HG02981 (cell line): ENCODE results near the gene SIL1.
"Not testable (repeated sequence)": the region's sequence is repeated elsewhere in the genome, so short reads cannot be mapped to it uniquely, and the experiment has no call there.

Experiments
- ATAC-seq: cut with Tn5 transposase; IDR thresholded peaks from one replicate; pipeline ENCODE4 v1.9.1; 2021; ENCODE audit warnings: mild to moderate bottlenecking, moderate library complexity; ENCODE audit not compliant: unreplicated experiment

The SIL1 gene

DNA sequence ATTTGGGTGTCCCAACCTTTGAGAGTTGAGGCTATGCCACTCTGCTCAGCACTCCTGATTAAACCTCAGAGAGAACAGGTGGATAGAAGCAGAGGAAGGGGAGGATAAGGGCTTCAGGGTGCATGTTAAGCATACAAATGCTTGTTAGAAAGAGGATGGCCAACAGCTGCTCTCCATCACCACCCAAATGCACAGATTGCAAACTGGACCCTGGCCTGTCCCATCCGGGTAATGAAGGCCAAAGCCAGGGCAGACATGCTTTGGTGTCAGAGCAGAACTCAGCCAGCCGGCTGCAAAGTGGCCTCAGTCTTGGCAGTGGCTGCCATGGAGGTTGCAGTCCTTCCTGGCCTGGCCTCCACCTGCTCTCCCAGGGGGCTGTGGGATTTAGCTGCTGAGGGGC is 84.3 kb downstream of the SIL1 start:
- no peak for ATAC-seq

DNA sequence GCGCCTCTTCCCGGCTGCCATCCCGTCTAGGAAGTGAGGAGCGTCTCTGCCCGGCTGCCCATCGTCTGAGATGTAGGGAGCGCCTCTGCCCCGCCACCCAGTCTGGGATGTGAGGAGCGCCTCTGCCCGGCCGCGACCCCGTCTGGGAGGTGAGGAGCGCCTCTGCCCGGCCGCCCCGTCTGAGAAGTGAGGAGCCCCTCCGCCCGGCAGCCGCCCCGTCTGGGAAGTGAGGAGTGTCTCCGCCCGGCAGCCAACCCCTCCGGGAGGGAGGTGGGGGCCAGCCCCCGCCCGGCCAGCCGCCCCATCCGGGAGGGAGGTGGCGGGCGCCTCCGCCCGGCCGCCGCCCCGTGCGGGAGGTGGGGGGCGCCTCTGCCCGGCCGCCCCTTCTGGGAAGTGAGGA is 85.8 kb downstream of the SIL1 start:
- not testable (repeated sequence) for ATAC-seq

DNA sequence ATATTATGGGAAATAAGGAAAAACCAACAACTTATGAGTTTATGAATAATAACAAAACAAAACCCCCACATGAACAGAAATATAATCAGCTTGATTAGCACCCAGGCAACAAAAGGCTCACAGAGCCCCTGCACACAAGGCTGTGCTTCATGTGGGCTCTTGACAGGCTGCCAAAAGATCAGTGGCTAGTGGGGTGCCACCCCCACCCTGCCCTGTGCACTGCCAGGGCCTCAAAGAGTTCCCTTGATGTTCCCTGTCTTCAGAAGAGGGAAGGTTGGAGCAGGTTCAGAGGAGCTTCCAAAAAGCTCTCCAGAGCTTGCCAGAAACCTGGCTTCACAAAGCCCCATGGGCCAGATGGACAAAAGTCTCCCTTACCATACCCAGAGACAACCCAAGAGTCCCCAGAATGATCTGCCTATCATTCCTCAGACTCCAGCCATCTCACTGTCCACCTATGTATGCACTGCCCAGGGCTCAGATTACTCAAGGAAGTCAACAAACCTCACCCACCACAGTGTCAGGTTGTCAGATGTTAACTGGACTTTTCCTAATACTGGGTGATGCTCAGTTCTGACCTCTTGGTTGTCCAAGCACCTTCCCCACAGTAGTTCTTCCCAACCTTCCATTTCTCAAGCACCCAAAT is 87.5 kb downstream of the SIL1 start:
- ATAC-seq = no peak

DNA sequence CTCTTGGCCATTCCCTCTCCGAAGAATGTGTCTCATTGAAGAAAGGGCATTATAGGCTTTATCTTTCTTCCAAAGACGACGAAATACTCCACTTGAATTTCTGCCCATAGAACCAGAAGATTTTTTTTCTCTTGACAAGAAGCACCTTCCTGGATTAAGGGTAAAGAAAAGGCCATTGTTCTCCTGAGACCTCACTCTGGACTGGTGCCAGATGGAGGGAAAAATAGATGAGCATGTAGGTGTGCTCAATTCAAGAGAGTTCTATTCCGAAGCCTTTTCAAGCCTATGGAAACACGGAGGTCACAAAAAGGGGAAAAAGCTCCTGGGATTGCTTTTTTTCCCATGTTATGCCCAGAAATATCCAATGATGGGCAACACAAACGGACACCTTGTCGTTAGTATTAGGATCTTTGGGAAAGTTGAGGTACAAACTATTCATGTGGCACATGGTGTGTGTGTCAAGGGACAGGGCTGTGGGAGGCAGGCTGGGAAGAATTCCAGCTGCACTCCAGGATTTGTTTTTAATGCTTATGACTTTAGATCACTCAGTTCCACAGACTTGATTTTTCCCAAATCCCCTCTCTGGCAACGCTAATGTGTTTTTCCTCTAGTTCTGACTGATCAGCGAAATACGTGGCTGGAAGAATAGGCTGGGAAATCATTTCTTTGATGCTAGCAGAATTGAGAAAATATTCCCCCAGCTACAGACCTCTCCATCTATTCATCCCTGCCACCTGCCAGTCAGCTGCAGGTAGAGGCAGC is 89.9 kb downstream of the SIL1 start:
- ATAC-seq = no peak

DNA sequence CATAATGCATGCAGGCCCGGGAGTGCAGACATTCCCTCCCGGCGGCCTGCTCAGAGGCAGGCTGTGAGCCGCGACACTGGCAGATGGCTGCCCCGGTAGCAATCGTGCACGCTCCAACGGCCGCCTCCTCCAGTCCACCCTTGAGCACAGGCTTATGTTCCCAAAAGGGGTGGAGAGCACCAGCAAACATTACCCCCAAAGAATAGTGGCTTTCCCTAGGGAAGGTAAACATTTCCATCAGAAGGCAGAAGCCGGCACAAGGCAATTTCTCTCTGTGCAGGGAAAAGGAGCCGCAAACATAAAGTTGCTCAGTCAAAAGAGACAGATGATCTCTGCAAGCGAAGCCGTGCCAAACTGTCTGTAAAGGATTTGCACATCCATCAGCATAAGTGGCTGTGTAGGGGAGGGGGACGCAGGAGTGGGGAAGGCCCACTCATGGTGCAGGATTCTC is 92.5 kb downstream of the SIL1 start:
- ATAC-seq = no peak

DNA sequence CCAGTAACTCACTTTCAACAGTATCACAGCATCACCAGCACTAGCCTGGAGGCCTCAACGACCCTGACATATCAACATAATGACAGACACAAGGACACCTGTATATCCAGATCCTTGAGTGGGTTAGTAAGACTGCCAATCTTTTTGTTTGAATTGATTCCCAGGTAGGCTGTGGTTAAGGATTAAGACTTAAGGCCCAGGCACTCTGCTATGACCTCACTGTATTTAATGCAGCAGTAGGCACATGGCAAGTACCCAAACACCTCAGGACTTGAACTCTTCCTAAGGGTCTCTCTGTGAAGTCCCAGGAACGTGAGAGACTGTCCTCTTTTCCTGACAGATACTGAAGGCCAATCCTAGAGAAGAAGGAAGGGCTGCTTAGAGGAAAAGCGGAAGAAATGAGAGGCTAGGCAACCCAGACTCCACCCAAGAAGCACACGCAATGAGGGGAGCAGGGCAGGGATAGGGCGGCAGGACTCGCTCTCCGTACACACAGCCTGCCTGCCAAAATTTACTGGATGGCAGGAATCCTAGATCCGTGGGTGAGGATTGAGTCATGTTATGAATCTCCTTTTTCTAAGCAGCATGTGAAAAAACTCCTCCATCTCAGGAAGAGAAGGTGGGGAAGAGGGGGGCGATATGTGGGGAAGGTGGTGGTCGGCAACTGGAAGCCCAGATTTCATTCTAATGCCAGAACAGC is 93.4 kb downstream of the SIL1 start:
- ATAC-seq = no peak

DNA sequence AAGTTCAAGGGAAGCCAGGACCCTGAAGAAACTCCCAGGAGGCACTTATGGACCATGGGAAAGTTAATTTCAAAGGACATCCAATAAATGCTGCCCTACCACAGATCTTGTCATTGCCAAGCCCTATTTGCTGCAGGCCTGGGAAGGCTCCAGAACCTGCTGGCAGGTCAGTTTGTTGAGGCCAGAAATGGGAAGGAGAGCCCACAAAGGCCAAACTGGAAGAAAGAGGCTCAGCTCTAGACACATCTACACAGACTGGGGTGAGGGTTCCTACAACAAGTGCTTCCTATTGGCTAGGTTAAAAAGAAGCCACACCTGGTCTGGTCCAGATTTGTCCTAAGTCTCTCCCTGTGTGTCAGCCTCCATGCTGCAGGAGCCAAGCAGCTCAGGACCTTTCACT is 94.4 kb downstream of the SIL1 start:
- no peak for ATAC-seq

DNA sequence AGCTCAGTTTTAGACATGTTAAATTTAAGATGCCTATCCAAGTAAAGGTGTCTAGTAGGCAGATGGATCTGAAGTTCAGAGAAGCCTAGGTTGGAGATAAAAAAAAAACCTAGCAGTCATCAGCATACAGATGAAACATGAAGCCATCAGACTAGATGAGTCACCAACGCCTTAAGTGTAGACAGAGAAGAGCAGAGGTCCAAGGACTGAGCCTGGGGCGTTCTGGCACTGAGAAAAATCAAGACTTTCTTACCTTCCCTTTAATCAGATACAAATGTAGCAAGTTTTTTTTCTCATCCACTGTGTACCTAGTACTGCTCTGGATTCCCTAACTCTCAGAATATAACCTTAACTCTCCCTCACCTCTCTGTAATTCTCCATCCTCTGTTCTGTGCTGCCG is 97.3 kb downstream of the SIL1 start:
- no peak for ATAC-seq

DNA sequence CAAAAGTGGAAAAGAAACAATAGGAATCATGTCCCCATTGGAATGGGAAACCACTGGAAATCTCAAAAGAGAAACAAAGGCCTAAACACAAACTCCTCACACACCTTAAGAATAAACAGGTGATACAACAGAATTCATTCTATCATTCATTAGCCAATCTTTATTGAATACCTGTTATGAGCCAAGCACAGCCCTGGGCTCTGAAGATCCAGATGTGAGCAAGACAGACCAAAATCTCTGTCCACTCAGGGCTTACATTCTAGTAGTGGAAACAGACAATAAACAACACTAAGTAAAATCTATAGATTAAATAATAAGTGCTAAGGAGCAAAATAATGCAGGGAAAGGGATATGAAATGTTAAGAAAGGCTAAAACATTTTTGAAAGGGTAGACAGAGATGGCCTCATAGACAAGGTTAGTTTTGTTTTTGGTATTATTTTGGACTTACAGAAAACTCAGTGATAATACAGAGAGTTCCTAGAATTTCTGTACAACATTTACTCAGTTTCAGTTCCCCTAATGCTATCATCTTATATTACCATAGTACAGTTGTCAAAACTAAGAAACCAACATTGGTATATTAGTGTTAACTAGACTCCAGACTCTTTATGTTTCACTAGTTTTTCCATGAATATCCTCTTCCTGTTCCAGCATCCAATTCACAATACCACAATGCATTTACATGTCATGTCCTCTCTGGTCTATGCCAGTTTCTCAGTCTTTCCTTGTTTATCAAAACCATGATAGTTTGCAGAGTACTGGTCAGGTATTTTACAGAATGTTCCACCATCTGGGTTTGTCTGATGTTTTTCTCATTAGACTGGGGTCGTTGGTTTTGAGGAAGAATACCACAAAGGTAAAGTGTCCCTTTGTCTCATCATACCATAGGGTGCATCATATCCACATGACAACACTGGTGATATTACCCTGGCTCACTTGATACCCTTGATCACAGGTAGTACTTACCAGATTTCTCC is 103.7 kb downstream of the SIL1 start:
- peak; percentile 92 for ATAC-seq

DNA sequence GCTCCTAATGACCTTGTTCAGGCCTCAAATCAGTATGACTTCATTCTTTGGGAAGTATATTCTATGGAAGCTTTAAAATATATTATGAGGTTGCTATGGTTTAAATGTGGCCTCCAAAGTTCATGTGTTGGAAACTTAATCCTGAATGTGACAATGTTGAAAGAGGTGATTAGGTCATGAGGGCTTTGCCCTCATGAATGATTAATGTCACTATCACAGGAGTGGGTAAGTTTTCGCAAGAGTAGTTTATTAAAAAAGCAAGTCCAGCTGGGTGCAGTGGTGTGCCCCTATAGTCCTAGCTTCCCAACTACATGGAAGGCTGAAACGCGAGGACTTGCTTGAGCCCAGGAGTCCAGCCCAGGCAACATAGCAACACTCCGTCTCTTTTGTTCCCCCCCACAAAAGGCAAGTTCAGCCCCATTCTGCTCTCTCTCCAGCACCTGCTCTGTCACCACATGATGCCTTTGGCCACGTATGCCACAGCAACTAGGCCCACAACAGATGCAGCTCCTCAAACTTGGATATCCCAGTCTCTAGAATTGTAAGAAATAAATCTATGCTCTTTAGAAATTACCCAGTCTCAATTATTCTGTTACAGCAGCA is 105.3 kb downstream of the SIL1 start:
- ATAC-seq = no peak

DNA sequence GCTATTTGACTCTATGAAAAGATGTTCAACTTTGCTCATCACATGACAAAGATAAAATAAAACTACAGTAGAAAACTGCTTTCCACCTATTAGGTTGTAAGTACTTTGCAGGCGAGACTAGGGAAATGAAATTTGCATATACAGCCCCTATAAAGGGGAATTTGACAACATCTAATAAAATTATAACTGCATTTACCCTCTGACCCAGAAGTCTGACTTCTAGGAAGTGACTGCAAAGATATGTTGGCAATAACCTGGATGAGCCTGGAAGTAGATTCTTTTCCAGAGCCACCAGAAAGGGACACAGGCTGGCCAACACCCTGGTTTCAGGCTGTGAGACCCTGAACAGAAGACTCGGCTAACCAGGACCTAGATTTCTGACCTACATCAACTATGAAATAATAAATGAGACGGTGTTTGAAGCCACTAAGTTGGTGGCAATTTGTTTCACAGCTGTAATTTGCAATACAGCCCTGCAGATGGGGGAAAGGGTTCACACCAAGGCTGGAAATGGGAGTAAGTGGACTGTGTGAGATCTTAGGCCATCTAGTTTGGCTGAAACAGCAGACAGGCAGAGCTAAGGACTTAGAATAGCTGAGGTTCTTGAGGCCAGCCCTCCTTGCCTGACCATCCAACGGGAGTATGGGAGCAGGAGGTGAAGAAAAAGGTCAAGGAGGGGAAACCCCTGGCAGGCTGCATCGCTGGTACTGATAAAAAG is 106.6 kb downstream of the SIL1 start:
- no peak for ATAC-seq

DNA sequence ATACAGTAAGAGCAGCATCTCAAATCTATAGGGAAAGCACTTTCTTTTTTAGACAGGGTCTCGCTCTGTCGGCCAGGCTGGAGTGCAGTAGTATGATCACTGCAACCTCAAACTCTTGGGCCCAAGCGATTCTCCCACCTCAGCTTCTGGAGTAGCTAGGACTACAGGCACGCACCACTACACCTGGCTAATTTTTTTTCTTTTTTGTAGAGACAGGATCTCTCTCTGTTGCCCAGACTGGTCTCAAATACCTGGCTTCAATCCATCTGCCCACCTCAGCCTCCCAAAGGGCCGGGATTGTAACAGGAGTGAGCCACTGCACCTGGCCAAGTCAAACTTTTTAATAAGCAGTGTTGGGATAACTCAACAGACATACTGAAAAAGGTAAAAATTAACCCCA is 107.6 kb downstream of the SIL1 start:
- ATAC-seq = no peak

DNA sequence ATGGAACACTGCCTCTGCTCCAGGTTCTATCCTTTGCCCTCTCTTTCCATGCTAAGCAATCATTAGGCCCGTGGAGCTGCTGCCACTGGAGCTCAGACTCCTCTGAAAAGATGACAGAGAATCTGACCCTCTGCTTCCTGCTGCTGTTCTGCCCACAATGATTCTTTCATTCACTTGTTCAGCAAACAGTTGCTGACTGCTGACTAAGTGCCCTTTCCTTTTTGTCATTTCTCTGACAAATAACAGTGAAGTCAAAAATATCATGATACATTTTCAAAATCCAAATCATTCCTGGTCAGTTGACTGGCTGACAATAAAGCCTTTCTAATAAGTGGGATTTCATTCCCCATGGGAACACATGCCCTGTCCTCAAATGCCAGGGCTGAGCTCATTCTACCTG is 110.1 kb downstream of the SIL1 start:
- ATAC-seq = no peak

DNA sequence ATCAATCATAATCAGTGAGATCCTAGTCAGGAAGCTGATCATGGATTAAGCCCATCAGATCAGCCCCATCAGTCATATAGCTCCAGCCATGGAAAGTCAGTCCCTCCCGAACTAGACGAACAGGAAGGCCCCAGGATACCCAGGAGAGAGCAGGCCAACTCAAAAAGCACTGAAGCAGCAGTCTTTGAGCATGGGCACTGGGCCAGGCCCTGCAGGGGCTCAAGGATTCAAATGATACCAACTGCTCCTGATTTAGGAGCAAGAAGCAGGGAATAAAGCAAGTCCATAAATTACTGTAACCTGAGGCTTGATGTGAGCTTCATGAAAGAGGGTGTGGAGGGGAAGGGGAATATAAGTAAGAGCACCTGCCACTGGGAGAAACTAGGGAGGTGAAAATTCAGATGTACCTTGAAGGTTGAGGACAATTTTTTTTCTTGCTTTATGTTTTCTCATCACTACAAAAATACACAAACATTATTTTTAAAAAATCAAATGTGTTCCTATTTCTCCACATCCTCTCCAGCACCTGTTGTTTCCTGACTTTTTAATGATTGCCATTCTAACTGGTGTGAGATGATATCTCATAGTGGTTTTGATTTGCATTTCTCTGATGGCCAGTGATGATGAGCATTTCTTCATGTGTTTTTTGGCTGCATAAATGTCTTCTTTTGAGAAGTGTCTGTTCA is 115.2 kb downstream of the SIL1 start:
- no peak for ATAC-seq

DNA sequence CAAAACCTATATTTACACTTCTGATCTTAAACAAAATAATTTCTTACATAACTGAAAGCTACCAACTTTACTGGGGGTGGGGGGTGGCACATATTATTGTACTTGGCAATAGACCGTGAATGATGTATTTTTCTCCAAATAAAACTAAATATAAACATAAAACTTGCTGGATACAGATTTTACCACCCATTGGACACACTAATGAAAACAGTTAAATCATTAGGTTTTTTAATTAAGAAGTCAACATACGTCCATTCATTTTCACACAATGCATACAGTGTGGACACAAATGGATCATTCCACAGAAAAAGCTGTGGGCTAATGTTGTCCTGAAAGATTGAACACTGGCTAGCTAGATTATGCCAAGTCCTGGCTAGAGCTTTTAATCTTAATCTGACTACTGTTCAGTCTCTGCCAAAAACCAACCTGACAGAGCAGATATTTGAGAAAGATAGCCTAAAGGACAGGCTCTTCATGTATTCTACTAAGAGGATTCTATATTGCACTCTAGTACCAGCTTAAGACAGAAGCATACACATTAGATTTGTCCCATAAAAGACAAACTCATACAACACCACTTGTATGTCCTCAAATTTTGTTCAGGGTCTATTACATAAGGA is 118.1 kb downstream of the SIL1 start:
- ATAC-seq = no peak

DNA sequence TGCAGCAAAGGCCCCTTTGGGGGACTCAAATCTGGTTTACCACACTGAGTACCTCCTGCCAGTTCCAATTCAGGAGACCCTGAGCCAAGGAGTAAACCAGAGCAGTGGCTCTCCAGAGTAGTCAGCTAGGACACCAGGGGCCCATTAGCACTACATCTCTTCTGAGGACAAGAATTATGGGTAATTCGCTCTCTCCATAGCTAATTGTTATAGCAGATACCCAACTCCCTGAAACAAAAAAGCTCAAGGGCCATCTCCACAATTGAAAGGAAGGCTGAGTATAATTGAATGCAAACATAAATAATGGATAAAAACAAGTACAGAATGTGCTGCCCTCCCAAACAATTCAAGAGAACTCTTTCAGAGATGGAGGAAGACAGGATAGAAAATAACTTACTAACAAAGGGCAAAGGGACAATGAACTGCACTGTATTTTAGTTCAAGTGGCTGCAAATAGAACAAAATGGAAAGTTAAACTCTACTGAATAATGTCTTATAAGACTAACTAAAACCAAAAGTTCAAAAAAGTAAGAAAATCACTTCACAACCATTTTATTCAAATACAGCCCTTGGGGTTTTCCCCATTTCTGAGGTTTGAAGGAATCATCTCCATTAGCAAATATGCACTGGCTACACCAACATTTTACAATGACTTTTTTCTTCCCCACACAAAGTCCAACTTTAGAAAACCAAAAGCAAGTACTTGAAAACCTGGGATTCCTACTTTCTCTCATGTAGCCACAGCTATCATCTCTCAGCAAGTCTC is 118.8 kb downstream of the SIL1 start:
- ATAC-seq = no peak

DNA sequence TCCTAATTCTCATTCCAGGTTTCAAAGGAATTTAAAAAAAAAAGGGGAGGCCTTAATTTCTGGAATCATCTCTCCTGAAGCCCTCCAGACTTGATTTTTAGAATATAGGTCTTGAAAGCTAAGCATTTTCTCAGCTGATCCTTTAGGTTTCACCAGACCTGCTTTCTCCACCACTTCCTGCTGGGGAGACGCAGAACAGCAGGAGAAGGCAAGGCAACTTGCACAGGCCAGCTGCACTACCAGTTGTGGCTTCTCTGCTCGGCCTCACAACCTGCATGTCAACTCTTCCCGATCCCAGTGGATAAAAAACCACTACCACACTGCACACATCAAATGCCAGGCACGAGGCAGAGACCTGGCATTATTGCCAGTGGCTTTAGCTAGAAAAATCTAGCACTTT is 119.8 kb downstream of the SIL1 start:
- no peak for ATAC-seq

DNA sequence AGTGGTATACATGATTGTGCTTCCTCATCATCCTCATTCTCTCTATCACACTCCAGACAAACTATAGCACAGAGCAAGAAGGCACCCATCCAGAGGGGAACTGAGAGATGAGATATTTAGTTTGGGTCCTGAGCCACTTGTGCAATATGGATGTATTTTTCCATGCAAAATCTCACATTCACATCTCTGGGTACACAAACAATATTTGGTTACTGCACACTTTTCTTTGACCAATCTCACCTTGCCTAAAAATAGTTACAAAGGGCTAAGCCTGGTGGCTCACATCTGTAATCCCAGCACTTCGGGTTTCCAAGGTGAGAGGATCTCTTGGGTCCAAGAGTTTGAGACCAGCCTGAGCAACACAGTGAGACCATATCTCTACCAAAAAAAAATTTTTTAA is 120.3 kb downstream of the SIL1 start:
- no peak for ATAC-seq
